GM10266 (cell line): Measurements from ENCODE around the gene EIF2S2.

Experiments used
- DNase-seq: peaks from one replicate; pipeline ENCODE4 v3.0.0; 2012; ENCODE audit errors: extremely low spot score
- CTCF ChIP-seq: IDR thresholded peaks from 2 replicates; pipeline ENCODE4 v1.5.1; 2012; ENCODE audit warnings: mild to moderate bottlenecking, low read depth; ENCODE audit not compliant: control insufficient read depth, insufficient read depth; ENCODE audit errors: missing control alignments

Gene EIF2S2

GRCh38 chr20:34091637-34092200 is 20.3 kb downstream of the EIF2S2 start:
- TF ChIP-seq CTCF, result no peak
- DNase-seq, result no peak

- DNase-seq, result no peak
- TF ChIP-seq CTCF, result no peak
Observed at GRCh38 chr20:34090645-34091044, 21.4 kb downstream of the EIF2S2 start.

- no peak for DNase-seq
- TF ChIP-seq CTCF, result no peak
Observed at GRCh38 chr20:34089655-34090345, 22.2 kb downstream of the EIF2S2 start.

GRCh38 chr20:34089175-34089479 is 22.9 kb downstream of the EIF2S2 start:
- TF ChIP-seq CTCF, result no peak
- no peak for DNase-seq

- TF ChIP-seq CTCF, result no peak
- no peak for DNase-seq
Observed at GRCh38 chr20:34088305-34089174, 23.5 kb downstream of the EIF2S2 start.

- no peak for TF ChIP-seq CTCF
- no peak for DNase-seq
Observed at GRCh38 chr20:34085544-34086040, 26.5 kb downstream of the EIF2S2 start.

- TF ChIP-seq CTCF, result no peak
Observed at GRCh38 chr20:34084227-34084923, 27.7 kb downstream of the EIF2S2 start.

More at GRCh38 chr20:34084227-34084923, 27.7 kb downstream of the EIF2S2 start:
- no peak for DNase-seq
